K562 (cell line): ENCODE data around the gene LEPROT. TPM values are rescaled to one million over a fixed set of nuclear protein-coding genes. Genes with fewer than 3 reads are reported as not detected.

Experiments used
- C11orf30 ChIP-seq: fragments of 450-650 bp; IDR thresholded peaks from 2 replicates; pipeline ENCODE4 v1.6.1; 2016; ENCODE audit warnings: low read depth, mild to moderate bottlenecking
- CBX2 ChIP-seq: fragments of 200-600 bp; sonication (generic); IDR thresholded peaks from one replicate; pipeline ENCODE4 v1.6.1; 2012; ENCODE audit warnings: mild to moderate bottlenecking, low read length, inconsistent platforms; ENCODE audit not compliant: insufficient read depth, poor library complexity, severe bottlenecking
- CREM ChIP-seq: IDR thresholded peaks from 2 replicates; pipeline ENCODE4 v1.6.1; 2014; ENCODE audit warnings: antibody characterized with exemption, low read depth
- DPF2 ChIP-seq: fragments of 450-650 bp; IDR thresholded peaks from 2 replicates; pipeline ENCODE4 v1.6.1; 2016
- E2F4 ChIP-seq: sonication (generic); formaldehyde crosslinking; IDR thresholded peaks from 2 replicates; pipeline ENCODE4 v1.8.0; 2022; ENCODE audit warnings: mild to moderate bottlenecking, low read depth, missing genetic modification reagents
- ERF ChIP-seq: fragments of 450-650 bp; formaldehyde crosslinking; IDR thresholded peaks from 2 replicates; pipeline ENCODE4 v1.4.0; 2020; ENCODE audit warnings: mild to moderate bottlenecking, mixed read lengths
- HEY1 ChIP-seq: fragments of 250-450 bp; sonication (Bioruptor Pico); IDR thresholded peaks from 2 replicates; pipeline ENCODE4 v1.5.0; 2020; ENCODE audit warnings: mild to moderate bottlenecking, moderate library complexity, borderline replicate concordance
- LARP7 ChIP-seq: fragments of 450-650 bp; IDR thresholded peaks from 2 replicates; pipeline ENCODE4 v1.6.1; 2016
- LCOR ChIP-seq: sonication (generic); formaldehyde crosslinking; IDR thresholded peaks from 2 replicates; pipeline ENCODE4 v1.8.0; 2022; ENCODE audit warnings: mild to moderate bottlenecking, missing genetic modification reagents
- MAFF ChIP-seq: IDR thresholded peaks from 2 replicates; pipeline ENCODE4 v1.6.1; 2012; ENCODE audit warnings: low read length, improper control_type of control experiment
- MEIS2 ChIP-seq: fragments of 450-650 bp; IDR thresholded peaks from 2 replicates; pipeline ENCODE4 v1.6.1; 2014; ENCODE audit warnings: mild to moderate bottlenecking; ENCODE audit not compliant: partially characterized antibody
- TCFL5 ChIP-seq: fragments of 250-450 bp; sonication (Bioruptor Pico); conservative IDR thresholded peaks from 2 replicates; pipeline ENCODE4 v1.6.1; 2021; ENCODE audit warnings: mild to moderate bottlenecking, moderate library complexity, matching md5 sums
- ZBTB49 ChIP-seq: sonication (generic); formaldehyde crosslinking; IDR thresholded peaks from 2 replicates; pipeline ENCODE4 v1.8.0; 2022; ENCODE audit warnings: missing genetic modification reagents, mild to moderate bottlenecking, borderline replicate concordance
- ZNF224 ChIP-seq: sonication (generic); formaldehyde crosslinking; IDR thresholded peaks from 2 replicates; pipeline ENCODE4 v1.8.0; 2022; ENCODE audit warnings: mild to moderate bottlenecking, missing genetic modification reagents
- ZNF324 ChIP-seq: fragments of 250-450 bp; sonication (Bioruptor Pico); IDR thresholded peaks from 2 replicates; pipeline ENCODE4 v1.4.0; 2020; ENCODE audit warnings: mild to moderate bottlenecking
- ZNF699 ChIP-seq: fragments of 250-450 bp; sonication (Bioruptor Pico); IDR thresholded peaks from 2 replicates; pipeline ENCODE4 v1.8.0; 2021; ENCODE audit warnings: mild to moderate bottlenecking, moderate library complexity; ENCODE audit not compliant: insufficient replicate concordance
- polyA plus RNA-seq, 8 experiments: library from polyadenylated mRNA; depleted of rRNA in 4 of 8; stranded (reverse) in 5 of 8; unstranded in 3 of 8; fragments of >200 nt; fragmentation: Nextera tagmentation in 2 of 8; fragmentation: Illumina TruSeq in 1 of 8; extraction: Ambion mirVana in 2 of 8; extraction: Trizol in 1 of 8; gene quantifications; 2 replicates each; pipeline versions ENCODE4 v1.2.1 to v1.2.3, GENCODE V29; 2011 to 2014; ENCODE audit warnings: inconsistent platforms in 1 of 8, missing spikeins in 1 of 8
- total RNA-seq, 7 experiments: library from RNA; depleted of rRNA in 6 of 7; stranded (reverse); fragments of >200 nt in 6 of 7; fragmentation: Illumina TruSeq in 2 of 7; extraction: Trizol in 2 of 7; gene quantifications; 2 replicates each; pipeline versions ENCODE4 v1.2.1 to v1.2.3, GENCODE V29; 2011 to 2021; ENCODE audit warnings: low replicate concordance in 1 of 7
- TF ChIP-seq, protein P1 (sequence below), 2 experiments: fragments of 450-650 bp in 1 of 2; sonication (generic) in 1 of 2; formaldehyde crosslinking; conservative IDR thresholded peaks; 2 replicates each; pipeline versions ENCODE4 v1.4.0 to v1.8.1; 2020 to 2022; ENCODE audit warnings: mild to moderate bottlenecking in 1 of 2, missing genetic modification reagents in 1 of 2
- TF ChIP-seq, protein P2 (sequence below), 2 experiments: IDR thresholded peaks in 1 of 2; conservative IDR thresholded peaks in 1 of 2; 2 replicates each; pipeline ENCODE4 v1.6.1; 2016; ENCODE audit warnings: low read depth in 2 of 2, mild to moderate bottlenecking in 1 of 2, missing compliant biosample characterization in 1 of 2, missing genetic modification characterization in 1 of 2, moderate library complexity in 1 of 2
- TF ChIP-seq, protein P3 (sequence below): IDR thresholded peaks from 2 replicates; pipeline ENCODE4 v1.6.1; 2011; ENCODE audit warnings: borderline replicate concordance, low read depth, mild to moderate bottlenecking, moderate library complexity, low read length; ENCODE audit not compliant: insufficient read depth, poor library complexity, severe bottlenecking

Gene LEPROT
- total and polyA plus RNA-seq, 9 of the 15 experiments (the other 6 are each of a cell fraction or from before 2014, with no cell fraction given) = 28.1 to 97.5 (median 45.8) TPM

DNA sequence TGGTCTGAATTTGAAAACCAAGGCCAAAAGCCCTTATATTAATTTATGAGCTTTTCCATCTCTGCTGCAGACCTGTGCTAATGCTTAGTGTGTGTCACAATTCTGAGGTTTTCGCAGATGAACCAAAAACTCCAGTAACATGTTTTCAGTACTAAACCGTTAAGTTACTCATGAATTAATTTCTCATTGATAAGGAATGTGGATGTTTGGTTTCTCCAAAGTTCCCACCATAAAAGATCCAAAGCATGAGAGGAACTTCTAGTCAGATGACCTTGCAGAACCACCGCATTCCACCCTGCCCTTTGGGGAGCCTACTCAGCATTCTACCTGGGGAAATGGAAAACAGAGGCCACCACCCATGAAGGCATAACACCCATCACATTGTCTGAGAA is 7.5 kb upstream of the LEPROT start (continued):
- TF ChIP-seq ZBTB49 (CRISPR knock-in tag) = no peak
- no peak for TF ChIP-seq HEY1
- no peak for TF ChIP-seq ZNF224 (CRISPR knock-in tag)
- TF ChIP-seq MEIS2 = no peak
- TF ChIP-seq, protein P1, sequence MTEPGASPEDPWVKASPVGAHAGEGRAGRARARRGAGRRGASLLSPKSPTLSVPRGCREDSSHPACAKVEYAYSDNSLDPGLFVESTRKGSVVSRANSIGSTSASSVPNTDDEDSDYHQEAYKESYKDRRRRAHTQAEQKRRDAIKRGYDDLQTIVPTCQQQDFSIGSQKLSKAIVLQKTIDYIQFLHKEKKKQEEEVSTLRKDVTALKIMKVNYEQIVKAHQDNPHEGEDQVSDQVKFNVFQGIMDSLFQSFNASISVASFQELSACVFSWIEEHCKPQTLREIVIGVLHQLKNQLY (CRISPR knock-in tag; conservative IDR thresholded peaks at IDR 0.05) = no peak
- peak; percentile 8; the same call in 1 of the 2 replicates for TF ChIP-seq MAFF
- TF ChIP-seq LCOR (CRISPR knock-in tag) = no peak
- TF ChIP-seq, protein P2, sequence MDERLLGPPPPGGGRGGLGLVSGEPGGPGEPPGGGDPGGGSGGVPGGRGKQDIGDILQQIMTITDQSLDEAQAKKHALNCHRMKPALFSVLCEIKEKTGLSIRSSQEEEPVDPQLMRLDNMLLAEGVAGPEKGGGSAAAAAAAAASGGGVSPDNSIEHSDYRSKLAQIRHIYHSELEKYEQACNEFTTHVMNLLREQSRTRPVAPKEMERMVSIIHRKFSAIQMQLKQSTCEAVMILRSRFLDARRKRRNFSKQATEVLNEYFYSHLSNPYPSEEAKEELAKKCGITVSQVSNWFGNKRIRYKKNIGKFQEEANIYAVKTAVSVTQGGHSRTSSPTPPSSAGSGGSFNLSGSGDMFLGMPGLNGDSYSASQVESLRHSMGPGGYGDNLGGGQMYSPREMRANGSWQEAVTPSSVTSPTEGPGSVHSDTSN (CRISPR knock-in tag; IDR thresholded peaks at IDR 0.05; ENCODE audit: low read depth) = no peak
- TF ChIP-seq, protein P2 (tag; conservative IDR thresholded peaks at IDR 0.05; ENCODE audit: low read depth) = no peak
- no peak for TF ChIP-seq LARP7
- TF ChIP-seq TCFL5 (CRISPR knock-in tag) = no peak
- no peak for TF ChIP-seq DPF2
- TF ChIP-seq ERF (CRISPR knock-in tag) = no peak
- TF ChIP-seq C11orf30 = 0 out of 2 replicates have a peak, but pooled peaks have one; percentile 27
- TF ChIP-seq, protein P3, sequence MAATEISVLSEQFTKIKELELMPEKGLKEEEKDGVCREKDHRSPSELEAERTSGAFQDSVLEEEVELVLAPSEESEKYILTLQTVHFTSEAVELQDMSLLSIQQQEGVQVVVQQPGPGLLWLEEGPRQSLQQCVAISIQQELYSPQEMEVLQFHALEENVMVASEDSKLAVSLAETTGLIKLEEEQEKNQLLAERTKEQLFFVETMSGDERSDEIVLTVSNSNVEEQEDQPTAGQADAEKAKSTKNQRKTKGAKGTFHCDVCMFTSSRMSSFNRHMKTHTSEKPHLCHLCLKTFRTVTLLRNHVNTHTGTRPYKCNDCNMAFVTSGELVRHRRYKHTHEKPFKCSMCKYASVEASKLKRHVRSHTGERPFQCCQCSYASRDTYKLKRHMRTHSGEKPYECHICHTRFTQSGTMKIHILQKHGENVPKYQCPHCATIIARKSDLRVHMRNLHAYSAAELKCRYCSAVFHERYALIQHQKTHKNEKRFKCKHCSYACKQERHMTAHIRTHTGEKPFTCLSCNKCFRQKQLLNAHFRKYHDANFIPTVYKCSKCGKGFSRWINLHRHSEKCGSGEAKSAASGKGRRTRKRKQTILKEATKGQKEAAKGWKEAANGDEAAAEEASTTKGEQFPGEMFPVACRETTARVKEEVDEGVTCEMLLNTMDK = no peak
- TF ChIP-seq CREM = no peak
- TF ChIP-seq E2F4 (CRISPR knock-in tag) = no peak
- TF ChIP-seq CBX2 = no peak
- peak; percentile 69 for TF ChIP-seq ZNF699
- no peak for TF ChIP-seq ZNF324
